HG03571 (cell line): ENCODE measurements around the gene AMDHD2.

ENCODE experiments used
- ATAC-seq: cut with Tn5 transposase; IDR thresholded peaks from one replicate; pipeline ENCODE4 v1.9.1; 2021; ENCODE audit not compliant: unreplicated experiment

AMDHD2 gene

DNA sequence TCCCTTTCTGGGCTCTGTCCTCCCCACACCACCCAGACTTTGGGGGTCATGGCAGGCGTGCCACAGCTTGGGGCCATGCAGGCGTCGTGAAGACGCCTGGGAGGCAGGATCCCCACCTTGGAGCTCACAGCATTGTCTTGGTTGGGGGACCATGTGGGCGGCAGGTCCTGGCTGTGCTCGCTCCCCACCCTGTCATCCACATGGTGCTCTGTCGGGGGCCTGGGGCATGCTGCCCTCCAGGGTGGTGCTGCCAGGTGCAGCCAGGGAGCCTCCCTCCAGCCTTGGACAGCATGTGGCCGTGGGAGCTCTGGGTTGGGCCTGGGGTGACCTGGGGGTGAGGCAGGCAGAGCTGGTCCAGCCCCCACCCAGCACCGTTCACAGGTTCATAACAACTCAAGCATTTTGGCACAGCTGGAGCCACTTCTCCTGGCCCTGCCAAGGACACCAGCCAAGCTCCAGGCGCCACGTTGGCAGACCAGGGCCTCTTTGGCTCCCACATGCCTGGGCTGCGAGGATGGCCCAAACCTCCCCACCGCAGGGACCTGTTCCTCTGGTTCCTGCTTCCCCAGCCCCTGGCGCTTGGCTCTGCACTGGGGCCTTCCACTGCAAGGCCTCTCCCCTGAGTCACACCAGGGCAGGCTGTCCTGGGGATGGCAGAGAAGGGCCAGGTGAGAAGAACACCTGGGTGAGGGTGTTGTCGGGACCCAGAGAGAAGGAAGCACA lies 21.5 kb upstream of the AMDHD2 start:
- no peak for ATAC-seq

GRCh38 chr16:2499454-2499853 lies 20.7 kb upstream of the AMDHD2 start:
- ATAC-seq: no peak

GRCh38 chr16:2499890-2500429 lies 20.2 kb upstream of the AMDHD2 start:
- no peak for ATAC-seq

DNA sequence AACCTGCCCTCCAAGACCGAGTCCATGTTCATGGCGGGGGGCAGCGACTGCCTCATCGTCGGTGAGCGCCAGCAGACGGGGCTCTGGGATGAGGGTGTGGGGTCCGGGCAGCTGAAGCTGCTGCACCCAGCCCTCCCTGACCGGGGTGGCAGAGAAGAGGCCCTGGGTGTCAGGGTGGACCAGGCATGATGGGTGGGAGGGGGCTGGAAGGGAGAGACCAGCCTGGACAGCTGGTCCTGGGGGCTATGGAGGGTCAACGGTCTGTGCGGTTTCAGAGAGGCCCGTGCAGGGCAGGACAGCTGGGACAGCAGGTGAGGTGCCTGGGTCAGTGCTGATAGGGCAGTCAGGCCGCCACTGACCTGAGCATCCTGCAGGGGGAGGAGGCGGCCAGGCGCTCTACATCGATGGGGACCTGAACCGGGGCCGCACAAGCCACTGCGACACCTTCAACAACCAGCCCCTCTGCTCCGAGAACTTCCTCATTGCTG lies 19.7 kb upstream of the AMDHD2 start:
- ATAC-seq: no peak

- no peak for ATAC-seq
Measured at GRCh38 chr16:2500918-2501750, 19.0 kb upstream of the AMDHD2 start.

- no peak for ATAC-seq
Measured at GRCh38 chr16:2501946-2502895, 17.9 kb upstream of the AMDHD2 start.

- no peak for ATAC-seq
Measured at GRCh38 chr16:2505695-2506094, 14.5 kb upstream of the AMDHD2 start.

DNA sequence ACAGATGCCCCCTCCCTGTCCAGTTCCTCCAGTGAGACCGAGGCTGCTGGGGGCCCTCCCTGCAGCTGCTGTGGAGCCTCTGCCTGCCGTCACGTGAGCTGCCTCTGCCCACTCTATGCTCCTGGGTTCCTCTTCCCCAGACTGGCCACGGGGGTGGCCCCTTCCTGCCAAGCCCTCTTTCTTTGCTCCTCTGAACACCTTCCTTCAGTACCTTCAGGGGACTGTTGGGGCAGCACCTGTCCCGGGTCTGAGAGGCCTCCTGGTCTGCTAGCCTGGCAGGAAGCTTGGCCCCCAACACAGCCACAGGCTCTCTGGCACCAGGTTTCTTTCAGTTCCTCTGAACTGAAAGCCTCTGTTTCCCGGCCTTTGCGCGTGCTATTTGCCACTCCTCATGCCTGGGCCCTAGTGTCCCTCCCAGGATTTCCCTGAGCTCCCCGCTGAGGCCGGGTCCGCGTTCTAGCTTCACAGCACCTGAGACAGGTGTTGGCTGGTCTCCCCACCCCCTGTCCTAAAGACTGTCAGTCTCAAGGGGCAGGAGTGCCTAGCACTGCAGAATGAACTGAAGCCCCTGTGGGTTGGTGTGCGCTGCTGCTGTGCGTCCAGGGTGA lies 13.0 kb upstream of the AMDHD2 start:
- peak; percentile 56 for ATAC-seq

DNA sequence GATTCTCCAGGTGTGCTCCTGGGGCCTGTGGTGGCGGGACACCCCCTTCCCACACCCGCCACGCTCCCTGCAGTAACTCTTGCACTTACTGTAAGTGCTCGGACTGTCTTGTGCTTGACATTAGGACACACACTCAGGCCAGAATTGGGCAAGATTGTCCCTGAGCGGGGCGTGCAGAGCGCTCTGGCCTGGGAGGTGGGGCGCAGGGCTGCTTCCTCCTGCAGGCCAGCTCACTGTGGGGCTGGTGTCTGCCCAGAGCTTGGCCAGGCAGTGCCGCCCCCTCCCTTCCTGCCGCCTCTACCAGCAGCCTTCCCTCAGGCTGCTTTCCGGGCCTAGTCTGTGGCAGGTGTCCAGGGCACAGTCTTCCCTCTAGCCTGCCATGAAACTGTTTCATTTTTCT lies 12.5 kb upstream of the AMDHD2 start:
- no peak for ATAC-seq

- ATAC-seq: no peak
Measured at GRCh38 chr16:2508722-2509400, 11.3 kb upstream of the AMDHD2 start.

- no peak for ATAC-seq
Measured at GRCh38 chr16:2511128-2511800, 8.9 kb upstream of the AMDHD2 start.

- ATAC-seq: no peak
Measured at GRCh38 chr16:2511996-2512734, 8.0 kb upstream of the AMDHD2 start.

DNA sequence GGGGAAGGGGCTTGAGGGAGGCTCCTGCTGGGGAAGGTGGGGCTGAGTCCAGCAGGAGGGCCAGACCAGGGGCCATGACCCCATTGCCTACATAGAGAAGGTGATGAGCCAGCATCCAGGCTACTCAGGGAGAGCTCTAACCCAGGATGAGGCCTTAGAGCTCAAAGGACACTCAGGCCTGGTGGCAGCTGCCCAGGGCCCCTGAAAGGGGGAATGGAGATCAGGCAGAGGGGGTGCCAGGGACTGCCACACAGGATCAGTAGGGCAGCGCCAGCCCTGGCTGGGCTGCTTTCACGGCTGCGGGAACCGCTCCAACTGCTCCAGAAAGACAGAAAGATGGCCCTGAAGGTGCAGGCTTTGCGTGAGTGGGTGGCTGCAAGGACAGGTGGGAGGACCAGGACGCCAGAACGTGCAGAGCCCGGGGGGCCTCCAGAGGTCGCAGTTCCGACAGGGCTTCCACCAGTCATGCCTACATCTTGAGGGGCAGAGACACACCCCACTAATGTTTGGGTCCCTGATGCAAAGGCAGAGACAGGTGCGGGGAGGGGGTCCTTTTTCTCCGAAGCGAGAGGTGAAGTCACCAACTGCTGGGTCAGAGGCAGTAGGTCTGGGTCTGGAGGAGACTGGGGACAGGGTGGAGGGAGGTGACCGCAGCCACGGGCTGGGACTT lies 7.3 kb upstream of the AMDHD2 start:
- ATAC-seq: no peak

- ATAC-seq: peak; percentile 65
Measured at GRCh38 chr16:2513405-2514332, 6.5 kb upstream of the AMDHD2 start, which contains the start of gene ATP6V0C. ATP6V0C (plus strand) TSS chr16:2513952; CDS start chr16:2514104, 152 bp downstream.

GRCh38 chr16:2514333-2515179 lies 5.6 kb upstream of the AMDHD2 start:
- no peak for ATAC-seq
